LNCaP clone FGC (cell line): ENCODE data around the gene TBC1D3K.
"Not testable (repeated sequence)": the region's sequence is repeated elsewhere in the genome, so short reads cannot be mapped to it uniquely, and the experiment has no call there.

Source experiments
- DNase-seq: peaks from one replicate; pipeline ENCODE4 v3.0.0-alpha.2; 2011; ENCODE audit warnings: low read depth
- H3K4me3 ChIP-seq: 2 replicates; pipeline ENCODE4 v1.5.1; 2011; ENCODE audit warnings: mild to moderate bottlenecking, low read depth, low read length, control low read depth
- CTCF ChIP-seq: IDR thresholded peaks from 2 replicates; pipeline ENCODE4 v1.5.1; 2012; ENCODE audit warnings: mild to moderate bottlenecking; ENCODE audit not compliant: control insufficient read depth, insufficient read depth; ENCODE audit errors: extremely low read depth

TBC1D3K gene

GRCh38 chr17:37924115-37924514, at the start of gene TBC1D3K:
Gene TBC1D3K, plus strand, starts transcription at chr17:37924415. Its CDS starts 1,585 bp downstream, at chr17:37926000.
- H3K4me3 ChIP-seq, DNase-seq: not testable (repeated sequence)

GRCh38 chr17:37884516-37884915, 39.7 kb upstream of the TBC1D3K start:
- DNase-seq: no peak
- H3K4me3 ChIP-seq: no peak overlapping the region
- no peak for TF ChIP-seq CTCF

DNA sequence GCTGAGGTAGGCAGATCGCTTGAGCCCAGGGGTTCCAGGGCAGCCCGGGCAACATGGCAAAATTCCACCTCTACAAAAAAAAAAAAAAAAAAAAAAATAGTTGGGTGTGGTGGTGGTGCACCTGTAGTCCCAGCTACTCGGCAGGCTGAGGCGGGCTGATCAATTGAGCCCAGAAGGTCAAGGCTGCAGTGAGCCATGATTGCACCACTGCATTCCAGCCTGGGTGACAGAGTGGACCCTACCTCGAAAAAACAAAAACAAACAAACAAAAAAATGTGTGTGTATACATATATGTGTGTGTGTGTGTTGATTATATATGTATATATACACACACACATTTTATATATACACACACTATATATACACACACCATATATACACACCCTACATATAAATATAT, 39.1 kb upstream of the TBC1D3K start:
- DNase-seq: no peak
- no peak overlapping the region for H3K4me3 ChIP-seq

GRCh38 chr17:37888881-37889280, 35.3 kb upstream of the TBC1D3K start:
- no peak for TF ChIP-seq CTCF
- DNase-seq: no peak
- H3K4me3 ChIP-seq: no peak overlapping the region

More for the DNA sequence above, 39.1 kb upstream of the TBC1D3K start:
- no peak for TF ChIP-seq CTCF

- not testable (repeated sequence) for DNase-seq, H3K4me3 ChIP-seq
These were observed 27.3 kb upstream of the TBC1D3K start for GRCh38 chr17:37896961-37897360.
